ENCODE results near the gene TMPRSS7.

Gene TMPRSS7

GRCh38 chr3:112072387-112073060 lies 38.0 kb downstream of the TMPRSS7 start:
- DNase-seq, result peak; percentile 47

- no peak for DNase-seq
Measured at GRCh38 chr3:112074006-112074405, 39.5 kb downstream of the TMPRSS7 start.

- DNase-seq, result peak; percentile 18
Measured at GRCh38 chr3:112074616-112075497, 40.3 kb downstream of the TMPRSS7 start.

- no peak for DNase-seq
Measured at GRCh38 chr3:112078125-112079083, 43.9 kb downstream of the TMPRSS7 start.

GRCh38 chr3:112083239-112083638 lies 48.7 kb downstream of the TMPRSS7 start:
- no peak for DNase-seq

- no peak for DNase-seq
Measured at GRCh38 chr3:112084980-112085705, 50.6 kb downstream of the TMPRSS7 start.

- DNase-seq, result no peak
Measured at GRCh38 chr3:112085735-112086075, 51.2 kb downstream of the TMPRSS7 start.

- peak; percentile 55 for DNase-seq
Measured at GRCh38 chr3:112086076-112086854, 51.7 kb downstream of the TMPRSS7 start, which contains the start of gene C3orf52. TSS of gene C3orf52 (plus strand) at chr3:112086389. CDS start at chr3:112086408, 19 bp downstream.

GRCh38 chr3:112086875-112087524 lies 52.5 kb downstream of the TMPRSS7 start:
- DNase-seq, result no peak

- no peak for DNase-seq
Measured at GRCh38 chr3:112087746-112088145, 53.2 kb downstream of the TMPRSS7 start.

- no peak for DNase-seq
Measured at GRCh38 chr3:112088944-112089343, 54.4 kb downstream of the TMPRSS7 start.

- DNase-seq, result no peak
Measured at GRCh38 chr3:112089956-112090886, 55.7 kb downstream of the TMPRSS7 start.

GRCh38 chr3:112090887-112091586 lies 56.5 kb downstream of the TMPRSS7 start:
- no peak for DNase-seq

- DNase-seq, result no peak
Measured at GRCh38 chr3:112092496-112093179, 58.1 kb downstream of the TMPRSS7 start.

GRCh38 chr3:112093180-112093522 lies 58.6 kb downstream of the TMPRSS7 start:
- DNase-seq, result no peak

- DNase-seq, result no peak
Measured at GRCh38 chr3:112095731-112096130, 61.2 kb downstream of the TMPRSS7 start.

GRCh38 chr3:112096176-112096575 lies 61.6 kb downstream of the TMPRSS7 start:
- no peak for DNase-seq

- no peak for DNase-seq
Measured at GRCh38 chr3:112097378-112097777, 62.8 kb downstream of the TMPRSS7 start.

- no peak for DNase-seq
Measured at GRCh38 chr3:112101916-112102315, 67.4 kb downstream of the TMPRSS7 start.
